NCI-H1930 (cell line): ENCODE results near the gene BUD23.
"Not testable (repeated sequence)": the region's sequence is repeated elsewhere in the genome, so short reads cannot be mapped to it uniquely, and the experiment has no call there.

Experiments
- DNase-seq, 2 experiments: peaks; one replicate each; lab custom pipeline; 2025; lab: John Stamatoyannopoulos, UW

Gene BUD23

DNA sequence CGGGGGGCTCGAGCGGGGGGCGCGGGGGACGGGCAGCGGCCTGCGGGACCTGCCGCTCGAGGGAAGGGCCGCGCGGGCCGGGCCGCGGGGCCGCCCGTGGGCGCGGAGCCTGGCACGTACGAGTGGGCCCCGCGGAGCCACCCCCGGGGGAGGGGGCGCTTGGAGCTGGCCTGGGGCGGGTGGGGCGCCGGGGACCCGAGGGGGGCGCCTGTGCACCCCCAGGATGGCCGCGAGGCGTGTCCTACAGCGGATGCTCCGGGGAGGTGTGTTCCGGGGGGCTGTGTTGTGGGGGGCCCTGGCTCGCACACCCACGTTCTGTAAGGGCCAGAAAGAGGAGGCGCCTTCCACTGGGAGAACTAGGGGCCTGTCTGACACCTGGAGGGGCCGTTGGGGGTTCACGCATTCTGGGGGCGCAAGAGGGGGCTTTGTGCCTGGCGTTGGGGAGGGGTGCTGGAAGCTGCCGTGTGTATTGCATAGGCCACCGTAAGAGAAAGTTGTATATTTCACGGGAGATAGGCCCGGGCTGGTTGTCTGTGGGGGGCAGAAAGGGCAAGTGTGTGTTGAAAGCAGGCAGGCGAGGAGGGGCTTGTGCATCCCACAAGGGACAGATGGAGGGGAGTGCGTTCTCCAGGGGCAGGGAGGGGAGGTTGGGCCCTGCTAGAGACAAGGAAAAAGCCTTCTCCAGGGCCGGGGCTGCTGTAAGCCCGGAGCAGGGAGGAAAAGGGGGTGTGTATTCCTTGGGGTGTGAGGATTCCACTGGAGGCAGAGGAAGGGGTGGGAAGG, 15.1 kb upstream of the BUD23 start:
- no peak for DNase-seq

DNA sequence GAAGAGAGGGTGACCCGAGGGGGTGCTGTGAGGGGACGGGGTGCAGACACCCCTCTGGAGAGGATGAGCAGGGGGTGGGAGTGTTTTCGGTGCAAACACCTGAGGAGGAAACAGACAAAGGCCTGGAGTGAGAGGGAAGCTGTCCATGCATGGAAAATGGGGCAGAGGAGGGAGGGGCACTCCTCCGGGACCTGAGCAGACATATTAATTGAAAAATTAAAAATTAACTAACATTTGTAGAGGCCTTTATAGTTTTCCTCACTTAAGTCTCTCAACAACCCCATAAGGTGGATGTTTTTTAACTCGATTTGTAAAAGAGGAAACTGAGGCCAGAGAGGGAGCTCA, 14.5 kb upstream of the BUD23 start:
- DNase-seq, result no peak

DNA sequence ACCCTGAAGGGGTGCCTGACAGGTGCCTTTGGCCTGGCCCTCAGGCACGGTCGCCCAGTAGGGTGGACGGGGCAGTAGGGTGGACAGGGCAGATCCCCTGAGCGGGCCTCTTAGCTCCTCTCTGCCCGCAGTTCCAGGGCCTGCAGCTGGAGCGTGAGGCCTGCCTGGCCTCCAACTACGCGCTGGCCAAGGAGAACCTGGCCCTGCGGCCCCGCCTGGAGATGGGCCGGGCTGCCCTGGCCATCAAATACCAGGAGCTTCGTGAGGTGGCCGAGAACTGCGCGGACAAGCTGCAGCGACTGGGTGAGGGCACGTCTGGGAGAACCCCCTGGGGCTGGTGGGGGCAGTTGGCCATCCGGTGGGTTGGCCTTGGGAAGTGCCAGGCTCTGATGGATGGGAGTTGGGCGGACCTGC, 14.1 kb upstream of the BUD23 start:
- no peak for DNase-seq

DNA sequence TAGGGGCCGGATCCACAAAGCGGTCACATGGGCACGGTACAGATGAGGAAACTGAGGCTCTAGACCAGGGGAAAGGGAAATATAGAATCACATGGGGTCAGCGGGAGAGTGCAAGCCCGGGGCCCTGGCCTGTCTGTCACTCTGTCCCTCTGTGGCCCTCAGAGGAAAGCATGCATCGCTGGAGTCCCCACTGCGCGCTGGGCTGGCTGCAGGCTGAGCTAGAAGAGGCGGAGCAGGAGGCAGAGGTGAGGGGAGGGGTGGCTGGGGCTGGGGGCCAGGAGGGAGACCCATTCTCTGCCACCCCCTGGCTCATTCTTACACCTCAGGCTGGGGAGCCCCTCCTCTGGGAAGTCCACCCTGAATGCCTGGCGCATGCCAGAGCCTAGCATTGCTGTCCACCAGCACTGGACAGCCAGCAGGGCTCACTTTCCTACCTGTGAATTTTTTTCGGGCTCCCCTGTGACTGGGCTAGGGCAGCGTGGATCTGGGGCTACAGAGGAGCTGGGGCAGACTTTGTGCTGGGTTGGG, 13.5 kb upstream of the BUD23 start:
- no peak for DNase-seq

DNA sequence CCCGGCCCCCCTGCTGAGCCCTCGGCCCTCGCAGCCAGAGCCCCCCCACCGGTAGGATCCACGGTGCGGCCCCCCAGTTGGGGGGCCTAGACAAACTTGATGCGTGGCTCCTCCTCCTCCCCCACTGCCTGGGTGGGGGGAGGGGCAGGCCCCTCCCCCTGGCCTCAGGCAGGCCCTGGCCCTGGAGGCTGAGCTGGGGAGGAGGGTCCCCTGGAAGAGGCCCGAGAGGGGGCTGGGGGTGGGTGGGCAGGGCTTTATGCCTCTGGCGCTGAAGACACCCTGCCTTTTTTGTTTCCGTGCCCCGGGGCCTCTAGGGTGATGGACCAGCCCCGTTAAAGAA, 12.1 kb upstream of the BUD23 start:
- no peak for DNase-seq

DNA sequence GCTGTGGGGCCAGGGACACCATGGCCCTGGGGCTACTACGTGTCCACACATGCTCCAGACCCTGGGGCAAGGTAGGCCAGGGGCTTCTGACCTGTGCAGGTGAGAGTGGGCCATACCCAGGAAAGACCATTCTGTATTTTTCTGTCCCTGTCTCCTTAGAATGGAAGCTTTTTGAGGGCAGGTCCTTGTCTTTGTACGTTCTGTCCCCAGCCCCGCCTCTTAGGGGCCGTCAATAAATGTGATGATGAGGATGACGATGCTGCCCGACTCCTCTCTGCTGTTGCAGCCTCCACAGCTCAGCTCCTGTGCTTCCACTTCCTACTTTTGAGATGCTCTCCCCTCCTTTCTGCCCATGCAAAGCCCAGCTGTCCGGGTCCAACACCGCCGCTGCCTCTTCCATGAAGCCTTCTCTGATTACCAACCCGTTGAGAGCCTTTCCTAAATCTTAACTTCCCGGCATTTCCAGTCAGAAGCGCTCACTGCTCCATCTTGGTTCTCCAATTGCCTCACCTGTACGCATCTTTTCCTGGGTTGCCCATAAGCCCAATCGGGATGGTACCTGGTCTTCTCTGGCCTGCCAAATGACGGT, 11.4 kb upstream of the BUD23 start:
- DNase-seq, result no peak

DNA sequence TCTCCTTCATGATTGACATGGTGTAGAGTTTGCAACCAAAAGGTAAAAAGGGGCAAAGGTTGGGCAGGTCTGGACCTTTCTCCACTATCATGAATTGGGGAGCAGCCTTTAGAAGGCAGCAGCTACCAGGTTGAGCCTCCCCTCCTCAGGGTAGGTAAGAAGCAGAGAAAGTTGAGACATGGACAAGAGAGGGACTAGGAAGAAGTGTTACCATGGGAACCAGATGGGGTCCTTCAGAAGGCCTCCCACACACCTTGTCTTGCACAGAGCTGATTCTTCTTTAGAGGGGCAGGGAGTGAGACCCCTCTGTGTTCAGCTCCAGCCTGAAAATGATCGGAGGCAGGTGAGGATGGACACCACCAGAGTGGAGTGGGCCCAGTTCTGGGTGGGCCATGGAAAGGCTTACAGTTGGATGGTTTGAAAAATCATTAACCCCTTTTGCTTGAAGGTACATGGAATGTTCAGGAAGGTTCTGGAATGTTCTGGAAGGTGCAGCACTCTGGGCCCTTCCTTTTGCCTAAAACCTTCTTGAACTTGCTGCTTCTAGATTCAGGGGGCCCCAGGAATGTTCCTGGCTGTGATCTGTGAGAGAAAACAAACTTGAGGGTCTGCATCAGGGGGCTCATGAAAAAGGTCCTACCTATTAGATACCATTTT, 8.8 kb upstream of the BUD23 start:
- no peak for DNase-seq

DNA sequence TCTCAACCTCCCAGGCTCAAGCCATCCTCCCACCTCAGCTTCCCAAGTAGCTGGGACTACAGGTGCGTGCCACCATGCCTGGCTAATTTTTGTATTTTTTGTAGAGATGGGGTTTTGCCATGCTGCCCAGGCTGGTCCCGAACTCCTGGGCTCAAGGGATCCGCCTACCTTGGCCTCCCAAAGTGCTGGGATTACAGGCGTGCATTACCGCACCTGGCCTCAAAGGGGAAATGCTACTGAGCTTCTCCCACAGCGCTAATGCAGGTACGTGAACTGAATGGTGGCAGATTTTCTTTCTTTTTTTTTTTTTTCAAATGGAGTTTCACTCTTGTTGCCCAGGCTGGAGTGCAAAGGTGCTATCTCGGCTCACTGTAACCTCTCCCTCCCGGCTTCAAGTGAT, 7.3 kb upstream of the BUD23 start:
- DNase-seq, result not testable (repeated sequence)

DNA sequence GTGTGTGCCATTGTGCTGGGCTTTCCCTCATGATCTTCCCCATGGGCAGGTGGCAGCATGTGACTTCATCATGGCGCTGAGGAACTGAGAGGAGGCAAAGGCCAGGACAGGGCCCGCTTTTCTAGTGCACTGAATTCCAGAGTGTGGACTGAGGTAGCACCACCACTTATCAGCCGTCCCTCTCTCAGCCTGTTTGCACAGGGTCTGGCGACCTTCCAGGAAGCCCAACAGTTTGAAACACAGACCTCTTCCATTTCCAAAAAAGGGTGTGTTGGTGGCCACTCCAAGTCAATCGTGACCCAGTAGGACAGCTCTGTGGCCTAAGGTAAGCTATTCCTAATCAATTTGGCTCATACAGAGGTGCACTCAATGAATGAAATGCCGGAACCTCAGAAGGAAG, 4.5 kb upstream of the BUD23 start:
- no peak for DNase-seq

DNA sequence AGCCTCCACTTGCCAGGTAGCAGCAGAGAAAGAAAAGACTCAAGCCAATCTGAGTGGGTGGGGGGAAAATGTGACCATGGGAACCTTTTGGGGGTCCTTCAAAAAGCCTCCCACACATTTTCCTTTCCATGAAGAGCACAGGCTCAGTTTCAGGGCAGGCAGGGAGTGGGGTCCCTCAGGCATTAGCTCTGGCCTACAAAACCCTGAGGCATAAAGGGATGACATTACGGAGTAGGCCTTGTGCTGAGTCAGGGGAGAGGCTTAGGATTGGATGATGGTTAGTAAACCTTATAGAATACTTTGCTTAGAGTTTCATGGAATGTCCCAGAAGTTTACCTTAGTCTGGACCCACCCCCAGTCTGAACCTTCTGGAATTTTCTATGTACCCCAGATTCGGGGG, 3.7 kb upstream of the BUD23 start:
- no peak for DNase-seq

DNA sequence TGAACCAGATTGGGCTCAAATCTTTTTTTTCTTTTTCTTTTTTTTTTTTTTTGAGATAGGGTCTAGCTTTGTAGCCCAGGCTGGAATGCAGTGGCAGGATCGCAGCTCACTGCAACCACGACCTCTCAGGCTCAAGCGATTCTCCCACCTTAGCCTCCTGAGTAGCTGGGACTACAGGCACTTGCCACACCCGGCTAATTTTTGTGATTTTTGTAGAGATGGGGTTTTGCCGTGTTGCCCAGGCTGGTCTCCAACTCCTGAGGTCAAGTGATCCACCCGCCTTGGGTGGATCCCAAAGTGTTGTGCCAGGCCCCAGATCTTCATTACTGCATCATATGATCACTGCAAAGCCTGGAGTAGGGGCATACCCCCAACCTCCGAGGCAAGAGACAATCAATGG, 2.9 kb upstream of the BUD23 start:
- DNase-seq, result no peak

DNA sequence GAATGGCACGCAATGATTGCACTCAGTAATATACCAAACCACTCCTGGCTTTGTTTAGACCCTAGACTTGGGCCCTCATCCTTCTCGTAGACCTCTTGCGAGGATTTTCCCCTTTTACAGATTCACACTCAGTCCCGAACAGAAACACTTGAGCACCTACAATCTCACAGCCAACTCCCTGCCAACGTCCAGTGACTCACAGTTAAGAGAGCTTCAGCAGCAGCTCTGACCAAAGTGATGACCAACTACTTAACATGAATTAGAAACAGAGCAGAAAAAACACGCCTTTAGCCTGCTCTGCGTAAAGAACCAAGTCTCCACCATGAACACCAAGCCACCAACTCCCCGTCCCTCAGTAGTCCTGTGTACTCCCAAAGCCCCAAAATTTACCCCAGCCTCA, 2.4 kb upstream of the BUD23 start:
- DNase-seq, result no peak

DNA sequence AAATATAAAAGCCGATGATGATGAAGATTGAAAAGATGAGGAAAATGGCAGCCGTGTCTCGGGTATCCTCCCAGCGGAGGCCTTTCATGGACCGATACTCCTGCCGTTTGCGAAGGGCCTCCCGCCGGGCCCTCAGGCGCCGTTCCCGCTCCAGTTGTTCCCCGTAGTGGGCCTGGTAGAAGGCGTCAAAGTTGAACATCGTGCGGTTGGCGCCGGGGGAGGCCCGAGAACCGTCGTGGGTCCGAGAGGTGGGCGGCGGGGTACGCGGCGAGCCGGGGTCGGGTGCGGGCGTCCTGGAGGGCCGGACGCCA, 697 bp upstream of the BUD23 start:
- DNase-seq, result no peak

DNA sequence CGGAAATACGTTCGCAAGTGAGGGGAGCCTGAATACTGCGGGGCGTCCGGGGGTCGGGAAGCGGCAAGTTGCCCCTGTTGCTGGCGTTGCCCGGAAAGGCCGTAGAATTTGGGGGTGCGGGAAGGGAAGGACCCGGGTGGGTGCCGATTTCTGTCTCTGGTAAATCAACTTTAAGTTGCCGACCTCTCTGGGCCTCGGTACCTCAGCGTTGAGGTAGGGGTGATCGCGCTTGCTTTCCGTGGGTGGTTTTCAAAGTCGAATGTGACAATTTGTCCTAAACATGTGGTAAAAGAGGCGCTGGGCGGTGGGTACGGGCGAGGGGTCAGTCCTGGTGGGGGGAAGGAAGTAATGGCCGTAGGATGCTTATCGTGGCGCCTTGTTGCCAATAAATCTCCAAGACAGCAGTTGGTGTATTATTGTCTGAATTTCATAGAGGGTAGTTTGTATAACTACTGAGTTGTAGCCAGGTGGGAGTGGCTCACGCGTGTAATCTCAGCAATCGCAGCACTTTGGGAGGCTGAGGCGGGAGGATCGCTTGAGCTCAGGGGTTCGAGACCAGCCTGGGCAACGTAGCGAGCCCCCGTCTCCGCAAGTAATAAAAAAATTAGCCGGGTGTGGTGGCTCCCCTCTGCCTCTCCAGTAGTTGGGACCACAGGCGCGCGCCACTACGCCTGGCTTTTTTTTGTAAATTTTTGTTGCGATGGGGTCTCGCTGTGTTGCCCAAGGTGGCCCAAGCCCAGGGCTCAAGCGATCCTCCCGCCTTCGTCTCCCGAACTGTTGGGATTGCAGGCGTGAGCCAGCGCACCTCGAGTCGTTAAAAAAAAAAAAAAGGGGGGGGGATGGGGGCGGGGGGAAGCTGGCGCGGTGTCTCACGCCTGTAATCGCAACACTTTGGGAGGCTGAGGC, 644 bp downstream of the BUD23 start:
- no peak for DNase-seq

DNA sequence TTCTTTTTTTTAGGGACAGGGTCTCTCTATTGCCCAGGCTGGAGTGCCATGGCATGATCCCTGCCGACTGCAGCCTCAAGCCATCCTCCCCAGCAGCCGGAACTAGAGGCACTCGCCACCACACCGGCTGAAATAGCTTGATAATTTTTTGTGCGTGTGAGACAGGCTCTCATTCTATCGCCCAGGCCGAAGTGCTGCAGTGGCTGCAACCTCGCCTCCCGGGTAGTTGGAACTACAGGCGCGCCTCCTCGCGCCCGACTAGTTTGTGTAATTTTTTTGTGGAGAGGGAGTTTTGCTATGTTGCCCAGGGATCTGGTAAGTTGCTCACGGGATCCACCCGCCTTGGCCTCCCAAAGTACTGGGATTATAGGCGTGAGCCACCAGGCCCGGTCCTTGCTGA, 1.9 kb downstream of the BUD23 start:
- DNase-seq, result no peak

DNA sequence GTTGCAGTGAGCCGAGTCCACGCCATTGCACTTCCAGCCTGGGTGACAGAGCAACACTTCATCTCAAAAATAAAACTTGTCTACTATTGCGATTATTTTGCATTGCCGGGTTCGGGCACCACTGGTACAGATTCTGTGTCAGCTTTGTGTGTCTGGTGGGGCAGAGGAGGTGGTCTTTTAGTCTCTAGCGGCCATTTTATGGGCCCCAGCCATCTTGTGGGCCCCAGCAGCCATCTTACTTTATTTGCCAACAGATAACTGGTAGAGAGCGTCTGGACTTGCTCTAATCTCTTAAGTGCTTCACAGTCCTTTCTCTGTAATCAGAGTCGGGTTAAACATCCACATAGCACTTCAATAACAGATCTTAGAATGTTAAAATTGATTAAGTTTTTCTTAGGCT, 4.9 kb downstream of the BUD23 start:
- no peak for DNase-seq

DNA sequence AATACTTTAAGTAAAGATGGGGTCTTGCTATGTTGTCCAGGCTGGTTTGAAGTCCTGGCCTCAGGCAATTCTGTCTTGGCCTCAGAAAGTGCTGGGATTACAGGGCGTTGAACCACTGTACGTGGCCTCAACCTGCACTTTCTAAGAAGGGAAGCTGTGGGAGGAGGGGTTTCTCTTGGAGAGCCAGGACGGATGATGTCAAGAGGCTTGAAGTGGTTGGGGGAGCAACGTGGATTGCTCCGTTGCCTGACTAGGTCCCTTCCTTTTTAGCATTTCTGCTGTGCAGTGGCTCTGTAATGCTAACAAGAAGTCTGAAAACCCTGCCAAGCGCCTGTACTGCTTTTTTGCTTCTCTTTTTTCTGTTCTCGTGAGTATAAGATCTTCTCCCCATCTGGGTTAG, 7.2 kb downstream of the BUD23 start:
- no peak for DNase-seq

DNA sequence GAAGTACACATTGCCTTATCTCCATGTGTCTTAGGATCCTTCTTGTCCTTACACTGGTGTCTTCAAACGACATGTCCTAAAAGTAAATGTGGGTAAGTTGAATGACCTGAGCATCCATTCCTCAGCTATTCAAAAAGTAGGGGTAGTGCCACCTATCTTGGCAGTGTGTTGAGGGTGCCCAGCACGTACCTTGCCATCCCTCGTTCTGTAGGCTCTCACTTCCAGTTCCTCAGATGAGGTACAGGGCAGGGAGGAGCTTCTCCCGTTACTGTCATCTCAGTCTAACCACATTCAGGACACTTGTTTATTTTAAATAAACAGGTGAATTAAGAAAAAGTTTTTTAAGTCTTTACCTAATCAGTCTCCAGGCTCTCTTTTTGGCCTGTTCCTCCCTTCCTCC, 13.0 kb downstream of the BUD23 start:
- no peak for DNase-seq

DNA sequence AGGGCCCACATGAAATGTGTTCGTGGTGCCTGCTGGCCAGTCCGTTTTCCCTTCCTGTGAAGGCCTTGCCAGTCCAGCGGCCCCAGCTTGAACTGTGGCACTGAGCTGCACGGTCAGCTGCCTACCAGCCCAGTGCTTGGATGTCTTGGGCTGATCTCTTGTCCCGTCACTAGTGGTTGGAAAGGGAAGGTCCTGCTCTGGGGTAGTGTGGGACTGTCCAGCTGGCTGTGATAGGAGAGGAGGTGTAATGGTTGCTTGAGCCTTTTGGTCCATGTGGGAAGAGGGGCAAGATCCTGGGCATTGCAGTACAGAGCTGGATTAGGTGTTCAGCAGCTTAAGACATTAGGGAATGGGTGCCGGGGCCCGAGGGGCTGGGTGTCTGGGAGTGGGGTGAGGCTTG, 15.0 kb downstream of the BUD23 start:
- DNase-seq, result no peak

DNA sequence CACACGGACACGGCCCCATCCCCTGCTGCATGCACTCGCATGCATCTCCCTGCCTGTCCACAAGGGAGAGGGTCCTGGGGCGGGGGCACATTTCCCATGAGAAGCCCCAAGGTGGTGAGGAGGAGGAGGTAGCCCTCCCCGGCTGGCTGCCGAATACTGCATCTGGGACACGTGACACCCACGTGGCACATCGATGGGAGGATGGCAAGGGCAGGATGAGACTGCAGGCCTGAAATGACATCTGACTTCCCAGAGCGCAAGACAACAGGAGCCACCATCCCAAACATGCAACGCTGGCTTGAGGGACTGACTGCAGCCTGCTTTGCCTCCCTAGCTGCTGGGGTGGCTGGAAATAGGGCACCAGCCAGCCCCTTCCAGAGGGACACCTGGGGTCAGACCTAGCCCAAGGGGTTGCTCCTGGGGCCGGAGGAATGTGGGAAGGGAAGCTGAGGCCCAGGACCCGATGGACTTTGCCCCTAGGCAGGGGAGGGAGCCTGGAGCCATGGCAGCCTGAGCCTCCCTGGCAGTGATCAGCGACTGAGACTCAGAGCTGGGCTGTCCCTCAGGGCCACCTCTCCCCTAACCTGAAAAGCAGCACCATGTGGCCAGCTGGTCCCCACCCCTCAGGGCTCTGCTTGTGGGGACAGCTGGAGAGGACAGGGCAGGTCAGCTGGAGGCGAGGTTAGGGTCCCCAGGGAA, 16.1 kb downstream of the BUD23 start:
- no peak for DNase-seq

DNA sequence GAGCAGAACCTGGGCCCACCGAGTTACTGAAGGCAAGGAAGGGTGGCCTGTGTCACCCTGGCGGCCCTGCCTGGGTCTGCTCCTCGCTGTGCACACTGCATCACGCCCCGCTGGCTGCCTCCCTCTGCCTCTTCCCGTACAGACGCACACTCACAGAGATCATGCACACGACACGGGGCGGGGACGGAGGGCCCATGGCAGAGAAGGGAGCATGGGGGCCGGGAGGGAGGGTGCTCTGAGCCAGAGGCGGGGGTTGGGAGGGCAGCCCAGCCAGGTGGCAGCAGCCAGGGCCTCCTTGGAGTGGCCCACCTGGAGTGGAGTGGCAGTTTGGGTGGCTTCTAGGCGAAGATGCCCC, 16.6 kb downstream of the BUD23 start:
- no peak for DNase-seq

DNA sequence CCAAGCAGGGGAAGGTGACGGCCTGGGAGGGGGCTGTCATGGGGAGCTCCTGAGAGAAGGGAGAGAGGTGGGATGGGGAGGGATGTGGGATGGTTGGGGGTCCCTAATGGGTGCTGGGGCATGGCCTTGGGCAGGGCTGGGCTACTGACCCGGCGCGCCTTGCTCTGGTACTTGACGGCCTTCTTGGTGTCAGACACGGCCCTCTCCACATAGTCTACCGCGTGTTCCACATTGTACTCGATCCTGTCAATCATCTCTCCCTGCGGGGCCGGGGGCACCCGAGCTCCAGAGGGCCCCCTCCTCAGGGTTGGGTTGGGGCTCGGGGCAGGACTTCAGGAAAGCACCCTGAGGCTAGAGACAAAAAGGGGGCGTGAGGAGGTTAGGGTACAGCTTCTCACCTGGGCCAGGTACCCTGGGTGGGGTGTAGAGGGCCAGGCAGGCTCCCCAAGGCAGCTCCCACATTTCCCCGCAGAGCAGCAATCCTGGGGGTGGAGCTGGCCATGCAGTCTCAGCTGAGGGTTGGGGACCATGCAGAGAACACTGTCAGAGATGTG, 17.3 kb downstream of the BUD23 start:
- DNase-seq, result no peak
